ENCODE results near the gene NHSL2.

The NHSL2 gene

GRCh38 chrX:72027914-72028307 is 117.3 kb downstream of the NHSL2 start:
- no peaks in the 10 kb centered on the region for H3K27me3 Mint-ChIP-seq (ENCODE audit: low read depth)
- no peaks in the 10 kb centered on the region for H3K9me3 Mint-ChIP-seq
- peak overlapping the region in 2 of 3 experiments; percentile 45 to 84 for H3K4me3 Mint-ChIP-seq
- H3K4me1 Mint-ChIP-seq: peaks cover 47% of the 10 kb centered on the region
- TF ChIP-seq, protein P1, sequence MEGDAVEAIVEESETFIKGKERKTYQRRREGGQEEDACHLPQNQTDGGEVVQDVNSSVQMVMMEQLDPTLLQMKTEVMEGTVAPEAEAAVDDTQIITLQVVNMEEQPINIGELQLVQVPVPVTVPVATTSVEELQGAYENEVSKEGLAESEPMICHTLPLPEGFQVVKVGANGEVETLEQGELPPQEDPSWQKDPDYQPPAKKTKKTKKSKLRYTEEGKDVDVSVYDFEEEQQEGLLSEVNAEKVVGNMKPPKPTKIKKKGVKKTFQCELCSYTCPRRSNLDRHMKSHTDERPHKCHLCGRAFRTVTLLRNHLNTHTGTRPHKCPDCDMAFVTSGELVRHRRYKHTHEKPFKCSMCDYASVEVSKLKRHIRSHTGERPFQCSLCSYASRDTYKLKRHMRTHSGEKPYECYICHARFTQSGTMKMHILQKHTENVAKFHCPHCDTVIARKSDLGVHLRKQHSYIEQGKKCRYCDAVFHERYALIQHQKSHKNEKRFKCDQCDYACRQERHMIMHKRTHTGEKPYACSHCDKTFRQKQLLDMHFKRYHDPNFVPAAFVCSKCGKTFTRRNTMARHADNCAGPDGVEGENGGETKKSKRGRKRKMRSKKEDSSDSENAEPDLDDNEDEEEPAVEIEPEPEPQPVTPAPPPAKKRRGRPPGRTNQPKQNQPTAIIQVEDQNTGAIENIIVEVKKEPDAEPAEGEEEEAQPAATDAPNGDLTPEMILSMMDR (IDR thresholded peaks at IDR 0.05; ENCODE audit: unreplicated experiment in 3 of 3): no peak
- H3K36me3 Mint-ChIP-seq (ENCODE audit: low read depth): peaks cover 3% of the 10 kb centered on the region
- H3K27ac Mint-ChIP-seq: peak overlapping the region in 2 of 3 experiments; percentile 88 to 93

DNA sequence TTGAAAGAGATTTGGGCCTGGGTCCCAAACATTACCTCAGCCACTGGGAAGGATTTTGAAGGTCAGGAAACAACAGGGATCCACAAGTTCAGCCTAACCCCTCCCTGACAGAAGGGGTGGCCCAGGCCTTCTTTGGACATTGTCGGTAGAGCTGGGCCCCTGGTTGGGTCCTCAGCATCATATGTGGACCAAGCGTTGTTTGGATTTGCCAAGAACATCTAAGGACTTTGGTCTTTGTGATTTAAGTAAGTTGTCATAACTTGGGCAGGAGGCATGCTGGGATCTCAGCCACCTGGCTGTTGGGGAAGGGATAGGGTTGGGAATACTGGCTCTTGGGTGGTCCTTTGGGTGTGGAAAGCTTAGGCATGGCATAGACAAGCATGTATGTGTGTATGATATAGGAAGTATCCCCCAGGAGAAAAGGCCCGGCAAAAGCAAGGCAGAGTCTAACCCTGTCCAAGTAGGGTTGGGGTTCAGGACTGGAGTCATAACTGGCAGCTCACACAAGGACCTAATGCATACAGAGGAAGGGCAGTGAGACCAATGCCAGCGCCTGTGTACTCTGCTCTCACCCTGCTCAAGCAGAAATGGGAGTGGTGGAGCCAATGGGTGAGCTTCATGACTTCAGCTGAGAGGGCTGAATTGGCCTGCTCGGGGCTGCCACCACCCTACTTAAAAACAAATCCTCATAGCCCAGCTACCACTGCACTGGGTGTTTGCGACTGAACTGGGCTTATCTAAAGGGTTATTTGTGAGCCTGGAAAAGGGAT is 118.2 kb downstream of the NHSL2 start:
- Mint-ChIP-seq H3K4me1 (peaks cover 47% of the 10 kb centered on the region), H3K27me3 (ENCODE audit: low read depth) (no peaks in the 10 kb centered on the region), H3K36me3 (ENCODE audit: low read depth) (peaks cover 3% of the 10 kb centered on the region), H3K4me3 (peak overlapping the region in 1 of 3 experiments; percentile 72), H3K27ac (peak overlapping the region; percentile 78 to 93 (median 93)), H3K9me3 (peaks cover 2% of the 10 kb centered on the region)
- TF ChIP-seq, protein P1 (IDR thresholded peaks at IDR 0.05; ENCODE audit: unreplicated experiment in 3 of 3): no peak

- H3K9me3 Mint-ChIP-seq: peaks cover 2% of the 10 kb centered on the region
- H3K4me3 Mint-ChIP-seq: peak overlapping the region in 1 of 3 experiments; percentile 59
- H3K4me1 Mint-ChIP-seq: peaks cover 42% of the 10 kb centered on the region
- TF ChIP-seq, protein P1 (IDR thresholded peaks at IDR 0.05; ENCODE audit: unreplicated experiment in 3 of 3): no peak
- peak overlapping the region; percentile 67 to 93 (median 93) for H3K27ac Mint-ChIP-seq
- no peaks in the 10 kb centered on the region for H3K27me3 Mint-ChIP-seq (ENCODE audit: low read depth)
- H3K36me3 Mint-ChIP-seq (ENCODE audit: low read depth): peaks cover 3% of the 10 kb centered on the region
These were observed 119.1 kb downstream of the NHSL2 start for GRCh38 chrX:72029483-72030411.

- Mint-ChIP-seq H3K4me1 (peaks cover 42% of the 10 kb centered on the region), H3K27ac (peak overlapping the region; percentile 76 to 93 (median 93)), H3K9me3 (peaks cover 6% of the 10 kb centered on the region), H3K36me3 (ENCODE audit: low read depth) (peaks cover 3% of the 10 kb centered on the region), H3K4me3 (no peak overlapping the region), H3K27me3 (ENCODE audit: low read depth) (no peaks in the 10 kb centered on the region)
- TF ChIP-seq, protein P1 (IDR thresholded peaks at IDR 0.05; ENCODE audit: unreplicated experiment in 3 of 3): no peak
These were observed 119.8 kb downstream of the NHSL2 start for GRCh38 chrX:72030431-72030830.

GRCh38 chrX:72031118-72031517 is 120.5 kb downstream of the NHSL2 start:
- peaks cover 42% of the 10 kb centered on the region for H3K4me1 Mint-ChIP-seq
- H3K27ac Mint-ChIP-seq: peak overlapping the region; percentile 43 to 93 (median 76)
- TF ChIP-seq, protein P1 (IDR thresholded peaks at IDR 0.05; ENCODE audit: unreplicated experiment in 3 of 3): no peak
- no peak overlapping the region for H3K4me3 Mint-ChIP-seq
- H3K36me3 Mint-ChIP-seq (ENCODE audit: low read depth): peaks cover 3% of the 10 kb centered on the region
- peaks cover 9% of the 10 kb centered on the region for H3K9me3 Mint-ChIP-seq
- H3K27me3 Mint-ChIP-seq (ENCODE audit: low read depth): no peaks in the 10 kb centered on the region

Measured in nephron (organoid).